Measurements from ENCODE around the gene AP1S1.
"Not testable (repeated sequence)": the region's sequence is repeated elsewhere in the genome, so short reads cannot be mapped to it uniquely, and the experiment has no call there.

Gene AP1S1

DNA sequence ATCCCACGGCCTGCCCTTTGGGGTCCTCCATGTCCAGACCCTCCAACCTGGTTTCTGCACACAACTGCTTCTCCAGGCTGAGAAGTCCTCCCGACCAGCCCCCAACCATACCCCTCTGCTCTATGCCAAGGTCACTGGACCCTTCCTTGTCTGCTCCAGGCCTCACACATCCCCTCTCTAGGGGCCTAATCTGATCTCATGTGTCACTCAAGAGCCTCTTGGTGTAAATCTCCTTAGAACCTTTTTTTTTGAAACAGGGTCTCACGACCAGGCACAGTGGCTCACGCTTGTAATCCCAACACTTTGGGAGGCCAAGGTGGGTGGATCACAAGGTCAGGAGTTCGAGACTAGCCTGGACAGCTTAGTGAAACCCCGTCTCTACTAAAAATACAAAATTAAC lies 44.9 kb upstream of the AP1S1 start:
- peaks cover 4% of the 10 kb centered on the region for H3K9me3 ChIP-seq (ENCODE audit: severe bottlenecking)
- H3K27ac ChIP-seq: no peak overlapping the region
- no peaks in the 10 kb centered on the region for H3K36me3 ChIP-seq
- no peak for DNase-seq
- TF ChIP-seq, protein P1, sequence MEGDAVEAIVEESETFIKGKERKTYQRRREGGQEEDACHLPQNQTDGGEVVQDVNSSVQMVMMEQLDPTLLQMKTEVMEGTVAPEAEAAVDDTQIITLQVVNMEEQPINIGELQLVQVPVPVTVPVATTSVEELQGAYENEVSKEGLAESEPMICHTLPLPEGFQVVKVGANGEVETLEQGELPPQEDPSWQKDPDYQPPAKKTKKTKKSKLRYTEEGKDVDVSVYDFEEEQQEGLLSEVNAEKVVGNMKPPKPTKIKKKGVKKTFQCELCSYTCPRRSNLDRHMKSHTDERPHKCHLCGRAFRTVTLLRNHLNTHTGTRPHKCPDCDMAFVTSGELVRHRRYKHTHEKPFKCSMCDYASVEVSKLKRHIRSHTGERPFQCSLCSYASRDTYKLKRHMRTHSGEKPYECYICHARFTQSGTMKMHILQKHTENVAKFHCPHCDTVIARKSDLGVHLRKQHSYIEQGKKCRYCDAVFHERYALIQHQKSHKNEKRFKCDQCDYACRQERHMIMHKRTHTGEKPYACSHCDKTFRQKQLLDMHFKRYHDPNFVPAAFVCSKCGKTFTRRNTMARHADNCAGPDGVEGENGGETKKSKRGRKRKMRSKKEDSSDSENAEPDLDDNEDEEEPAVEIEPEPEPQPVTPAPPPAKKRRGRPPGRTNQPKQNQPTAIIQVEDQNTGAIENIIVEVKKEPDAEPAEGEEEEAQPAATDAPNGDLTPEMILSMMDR (IDR thresholded peaks at IDR 0.05; ENCODE audit: low read depth, low read length): no peak
- no peak overlapping the region for H3K4me3 ChIP-seq (ENCODE audit: low read depth, low read length)
- peaks cover 98% of the 10 kb centered on the region for H3K27me3 ChIP-seq (ENCODE audit: insufficient read depth, low read depth, severe bottlenecking)

DNA sequence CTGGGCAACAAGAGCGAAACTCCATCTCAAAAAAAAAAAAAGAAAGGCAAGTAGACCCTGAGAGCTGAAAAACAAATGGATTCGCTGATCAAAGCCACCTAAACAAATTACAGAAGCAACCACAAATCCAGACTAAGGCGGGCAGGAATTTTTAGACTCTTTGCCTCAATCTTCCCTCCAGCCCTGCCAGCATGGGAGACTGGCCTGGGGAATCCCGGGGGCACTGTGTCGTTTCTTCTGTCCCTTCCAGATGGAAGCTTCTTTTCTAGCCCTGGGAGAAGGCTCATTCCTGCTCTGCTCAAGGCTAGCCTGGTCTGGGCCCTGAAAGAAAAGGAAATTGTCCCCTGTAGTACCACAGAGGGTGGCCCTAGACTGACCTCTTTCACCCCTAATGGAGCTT lies 43.0 kb upstream of the AP1S1 start:
- no peak for DNase-seq
- Histone ChIP-seq H3K27me3 (ENCODE audit: insufficient read depth, low read depth, severe bottlenecking) (peaks cover 96% of the 10 kb centered on the region), H3K9me3 (ENCODE audit: severe bottlenecking) (peaks cover 4% of the 10 kb centered on the region), H3K27ac (no peak overlapping the region), H3K4me3 (ENCODE audit: low read depth, low read length) (no peak overlapping the region), H3K36me3 (no peaks in the 10 kb centered on the region)
- TF ChIP-seq, protein P1 (IDR thresholded peaks at IDR 0.05; ENCODE audit: low read depth, low read length): no peak

- Histone ChIP-seq H3K27me3 (ENCODE audit: insufficient read depth, low read depth, severe bottlenecking) (peaks cover 95% of the 10 kb centered on the region), H3K27ac (no peak overlapping the region), H3K9me3 (ENCODE audit: severe bottlenecking) (peaks cover 4% of the 10 kb centered on the region), H3K36me3 (no peaks in the 10 kb centered on the region), H3K4me3 (ENCODE audit: low read depth, low read length) (no peak overlapping the region)
- no peak for DNase-seq
- TF ChIP-seq, protein P1 (IDR thresholded peaks at IDR 0.05; ENCODE audit: low read depth, low read length): no peak
Observed at GRCh38 chr7:101112233-101112632, 42.0 kb upstream of the AP1S1 start.

- H3K27me3 ChIP-seq (ENCODE audit: insufficient read depth, low read depth, severe bottlenecking): peaks cover 96% of the 10 kb centered on the region
- not testable (repeated sequence) for H3K27ac ChIP-seq; DNase-seq; H3K36me3 ChIP-seq; H3K4me3 ChIP-seq (ENCODE audit: low read depth, low read length); H3K9me3 ChIP-seq (ENCODE audit: severe bottlenecking)
Observed at GRCh38 chr7:101113140-101113539, 41.1 kb upstream of the AP1S1 start.

DNA sequence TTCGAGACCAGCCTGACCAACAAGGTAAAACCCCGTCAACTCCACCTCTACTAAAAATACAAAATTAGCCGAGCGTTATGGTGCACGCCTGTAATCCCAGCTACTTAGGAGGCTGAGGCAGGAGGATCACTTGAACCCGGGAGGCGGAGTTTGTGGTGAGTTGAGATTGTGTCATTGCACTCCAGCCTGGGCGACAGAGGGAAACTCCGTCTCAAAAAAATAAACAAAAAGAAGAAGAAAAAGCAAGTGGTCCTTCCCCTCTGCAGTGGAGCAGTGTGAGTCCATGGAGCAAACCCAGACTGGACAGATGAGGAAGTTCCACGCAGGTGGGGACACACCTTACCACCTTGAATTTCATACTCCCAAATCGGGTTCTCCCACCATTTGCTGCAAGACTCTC lies 40.4 kb upstream of the AP1S1 start:
- H3K27me3 ChIP-seq (ENCODE audit: insufficient read depth, low read depth, severe bottlenecking): peaks cover 94% of the 10 kb centered on the region
- no peak for DNase-seq
- H3K36me3 ChIP-seq: no peaks in the 10 kb centered on the region
- peaks cover 4% of the 10 kb centered on the region for H3K9me3 ChIP-seq (ENCODE audit: severe bottlenecking)
- no peak overlapping the region for H3K4me3 ChIP-seq (ENCODE audit: low read depth, low read length)
- TF ChIP-seq, protein P1 (IDR thresholded peaks at IDR 0.05; ENCODE audit: low read depth, low read length): no peak
- no peak overlapping the region for H3K27ac ChIP-seq

DNA sequence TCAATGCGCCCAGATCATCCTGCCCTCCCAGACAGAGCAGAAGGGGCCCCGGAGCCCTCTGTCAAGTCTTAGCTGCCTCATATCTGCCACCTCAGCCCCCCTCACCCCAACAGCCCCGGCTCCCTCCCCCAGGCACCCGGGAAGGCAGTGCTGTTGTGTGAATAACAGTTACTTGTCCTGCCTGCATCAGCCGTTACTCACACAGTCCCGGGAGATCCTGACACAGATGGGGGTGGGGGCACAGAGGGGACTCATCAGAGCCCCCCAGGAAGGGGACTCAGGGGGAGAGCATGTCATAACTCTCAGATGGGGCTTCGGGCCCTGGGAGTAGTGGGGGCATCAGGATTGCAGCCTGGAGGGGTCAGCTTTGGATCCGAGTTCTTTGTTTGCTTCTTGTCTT lies 39.8 kb upstream of the AP1S1 start:
- Histone ChIP-seq H3K9me3 (ENCODE audit: severe bottlenecking) (peaks cover 4% of the 10 kb centered on the region), H3K36me3 (no peaks in the 10 kb centered on the region), H3K27ac (no peak overlapping the region), H3K27me3 (ENCODE audit: insufficient read depth, low read depth, severe bottlenecking) (peaks cover 94% of the 10 kb centered on the region), H3K4me3 (ENCODE audit: low read depth, low read length) (no peak overlapping the region)
- no peak for DNase-seq
- TF ChIP-seq, protein P1 (IDR thresholded peaks at IDR 0.05; ENCODE audit: low read depth, low read length): no peak
